ENCODE results near the gene ZFP3. TPM values are rescaled to one million over a fixed set of nuclear protein-coding genes. Genes with fewer than 3 reads are reported as not detected.
A peak's percentile ranks its signal among the peaks of the same experiment; 100 is the strongest.
"Not testable (repeated sequence)": the region's sequence is repeated elsewhere in the genome, so short reads cannot be mapped to it uniquely, and the experiment has no call there.

The ZFP3 gene
- total RNA-seq, 1 donor from 2014 or later = 0.98 TPM

DNA sequence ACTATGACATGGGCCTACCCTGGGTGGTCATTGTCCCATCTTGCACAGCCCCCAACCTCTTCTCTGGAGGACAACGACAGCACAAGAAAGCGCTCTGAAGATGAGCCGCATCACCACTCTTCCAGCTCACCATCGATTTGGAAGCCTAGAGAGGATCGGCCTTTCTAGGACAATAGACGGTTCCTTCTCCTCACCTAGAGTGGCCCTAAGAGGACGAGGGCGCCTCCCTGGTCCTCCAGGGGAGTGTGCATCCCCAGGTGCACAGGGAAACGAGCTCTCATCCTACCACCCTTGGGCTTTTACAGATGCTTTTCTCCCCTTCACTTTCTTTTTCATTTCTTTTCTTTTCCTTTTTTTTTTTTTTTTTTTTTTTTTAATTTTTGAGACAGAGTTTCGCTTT is 22.7 kb upstream of the ZFP3 start:
- Mint-ChIP-seq H3K4me3 (ENCODE audit: low read depth) (no peak overlapping the region), H3K9me3 (ENCODE audit: low read depth) (no peaks in the 10 kb centered on the region), H3K36me3 (ENCODE audit: insufficient read depth) (peaks cover 2% of the 10 kb centered on the region), H3K27me3 (peaks cover 10% of the 10 kb centered on the region), H3K27ac (no peak overlapping the region), H3K4me1 (ENCODE audit: low read depth) (no peaks in the 10 kb centered on the region)
- DNase-seq (ENCODE audit: low spot score, unreplicated experiment) = no peak
- TF ChIP-seq, protein P1, sequence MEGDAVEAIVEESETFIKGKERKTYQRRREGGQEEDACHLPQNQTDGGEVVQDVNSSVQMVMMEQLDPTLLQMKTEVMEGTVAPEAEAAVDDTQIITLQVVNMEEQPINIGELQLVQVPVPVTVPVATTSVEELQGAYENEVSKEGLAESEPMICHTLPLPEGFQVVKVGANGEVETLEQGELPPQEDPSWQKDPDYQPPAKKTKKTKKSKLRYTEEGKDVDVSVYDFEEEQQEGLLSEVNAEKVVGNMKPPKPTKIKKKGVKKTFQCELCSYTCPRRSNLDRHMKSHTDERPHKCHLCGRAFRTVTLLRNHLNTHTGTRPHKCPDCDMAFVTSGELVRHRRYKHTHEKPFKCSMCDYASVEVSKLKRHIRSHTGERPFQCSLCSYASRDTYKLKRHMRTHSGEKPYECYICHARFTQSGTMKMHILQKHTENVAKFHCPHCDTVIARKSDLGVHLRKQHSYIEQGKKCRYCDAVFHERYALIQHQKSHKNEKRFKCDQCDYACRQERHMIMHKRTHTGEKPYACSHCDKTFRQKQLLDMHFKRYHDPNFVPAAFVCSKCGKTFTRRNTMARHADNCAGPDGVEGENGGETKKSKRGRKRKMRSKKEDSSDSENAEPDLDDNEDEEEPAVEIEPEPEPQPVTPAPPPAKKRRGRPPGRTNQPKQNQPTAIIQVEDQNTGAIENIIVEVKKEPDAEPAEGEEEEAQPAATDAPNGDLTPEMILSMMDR (IDR thresholded peaks at IDR 0.05; ENCODE audit: unreplicated experiment) = no peak

DNA sequence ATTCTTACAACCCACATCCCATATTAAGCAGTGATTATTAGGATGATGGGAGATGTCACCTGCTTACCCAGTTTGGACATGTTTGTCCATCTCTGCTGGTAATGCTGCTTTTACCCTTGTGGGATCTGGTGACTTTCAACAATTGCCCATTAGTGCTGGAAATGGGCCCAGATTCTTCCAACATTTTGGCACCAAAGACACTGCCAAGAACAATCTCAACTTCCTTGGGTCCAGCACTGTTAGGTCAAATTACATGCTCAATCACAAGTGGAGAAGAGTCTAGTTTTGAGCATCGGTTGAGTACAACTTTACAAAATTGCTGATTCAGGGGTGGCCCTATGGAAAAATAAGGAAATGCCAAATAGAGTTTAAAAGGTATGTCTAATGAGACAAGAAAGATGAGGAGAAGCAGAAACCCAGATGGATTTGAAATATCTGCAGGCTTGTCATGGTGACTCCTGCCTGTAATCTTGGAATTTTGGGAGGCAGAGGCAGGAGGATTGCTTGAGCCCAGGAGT is 13.0 kb upstream of the ZFP3 start:
- H3K27me3 Mint-ChIP-seq = peaks cover 10% of the 10 kb centered on the region
- TF ChIP-seq, protein P1 (IDR thresholded peaks at IDR 0.05; ENCODE audit: unreplicated experiment) = no peak
- H3K4me3 Mint-ChIP-seq (ENCODE audit: low read depth) = no peak overlapping the region
- H3K9me3 Mint-ChIP-seq (ENCODE audit: low read depth) = no peaks in the 10 kb centered on the region
- peaks cover 1% of the 10 kb centered on the region for H3K4me1 Mint-ChIP-seq (ENCODE audit: low read depth)
- no peaks in the 10 kb centered on the region for H3K36me3 Mint-ChIP-seq (ENCODE audit: insufficient read depth)
- DNase-seq (ENCODE audit: low spot score, unreplicated experiment) = no peak
- no peak overlapping the region for H3K27ac Mint-ChIP-seq

DNA sequence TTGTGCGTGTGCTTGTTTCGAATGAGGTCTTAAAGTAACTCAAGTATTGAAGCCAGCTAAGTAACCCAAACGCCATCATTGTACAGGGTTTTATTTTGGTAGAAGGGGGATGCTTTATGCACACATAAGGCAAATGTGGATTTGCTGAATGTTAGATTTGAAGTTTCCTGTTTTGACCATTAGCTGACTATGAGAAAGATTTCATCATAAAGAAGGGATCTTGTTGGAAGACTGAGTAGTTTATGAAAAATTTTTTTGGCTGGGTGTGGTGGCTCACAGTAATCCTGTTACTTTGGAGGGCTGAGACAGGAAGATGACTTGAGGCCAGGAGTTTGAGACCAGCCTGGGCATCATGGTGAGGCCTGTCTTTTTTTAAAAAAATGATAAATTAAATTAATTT is 10.0 kb upstream of the ZFP3 start:
- DNase-seq (ENCODE audit: low spot score, unreplicated experiment) = no peak
- Mint-ChIP-seq H3K4me3 (ENCODE audit: low read depth) (no peak overlapping the region), H3K27ac (no peak overlapping the region), H3K9me3 (ENCODE audit: low read depth) (no peaks in the 10 kb centered on the region), H3K36me3 (ENCODE audit: insufficient read depth) (no peaks in the 10 kb centered on the region), H3K27me3 (peaks cover 8% of the 10 kb centered on the region), H3K4me1 (ENCODE audit: low read depth) (peaks cover 1% of the 10 kb centered on the region)
- TF ChIP-seq, protein P1 (IDR thresholded peaks at IDR 0.05; ENCODE audit: unreplicated experiment) = no peak

DNA sequence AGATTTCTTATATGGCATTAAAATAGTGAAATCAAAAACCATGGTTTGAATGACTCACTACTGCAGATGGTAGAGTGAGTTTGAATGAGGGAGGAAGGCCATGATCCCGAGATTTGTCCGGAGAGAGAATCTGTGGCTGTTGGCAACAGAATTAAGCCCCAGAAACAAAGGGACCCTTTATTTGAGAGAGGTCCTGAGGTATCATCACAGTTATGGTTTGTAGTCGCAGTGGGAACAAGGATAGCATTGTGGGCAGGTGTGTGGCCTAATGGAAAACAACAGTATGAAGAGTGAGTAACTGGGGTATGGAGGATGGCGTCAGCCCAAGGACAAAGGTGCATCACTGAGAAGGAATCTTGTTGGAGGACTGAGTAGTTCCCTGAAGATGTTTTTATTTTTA is 8.5 kb upstream of the ZFP3 start:
- H3K27ac Mint-ChIP-seq = no peak overlapping the region
- no peaks in the 10 kb centered on the region for H3K9me3 Mint-ChIP-seq (ENCODE audit: low read depth)
- no peaks in the 10 kb centered on the region for H3K36me3 Mint-ChIP-seq (ENCODE audit: insufficient read depth)
- TF ChIP-seq, protein P1 (IDR thresholded peaks at IDR 0.05; ENCODE audit: unreplicated experiment) = no peak
- peaks cover 7% of the 10 kb centered on the region for H3K27me3 Mint-ChIP-seq
- no peak overlapping the region for H3K4me3 Mint-ChIP-seq (ENCODE audit: low read depth)
- H3K4me1 Mint-ChIP-seq (ENCODE audit: low read depth) = peaks cover 5% of the 10 kb centered on the region
- no peak for DNase-seq (ENCODE audit: low spot score, unreplicated experiment)

DNA sequence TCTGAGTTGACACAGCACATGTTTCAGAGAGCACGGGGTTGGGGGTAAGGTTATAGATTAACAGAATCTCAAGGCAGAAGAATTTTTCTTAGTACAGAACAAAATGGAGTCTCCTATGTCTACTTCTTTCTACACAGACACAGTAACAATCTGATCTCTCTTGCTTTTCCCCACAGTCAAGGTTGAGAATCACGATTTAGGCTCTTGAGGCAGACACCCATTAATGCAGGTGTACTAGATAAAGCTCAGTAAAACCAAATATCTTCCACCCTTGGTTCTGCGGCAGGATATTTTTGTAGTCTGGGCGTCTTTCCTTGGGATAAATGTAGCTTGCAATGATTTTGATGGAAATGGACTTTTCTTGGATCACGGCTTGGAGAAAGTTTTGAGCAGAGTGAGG is 2.8 kb upstream of the ZFP3 start:
- not testable (repeated sequence) for H3K27me3 Mint-ChIP-seq; DNase-seq (ENCODE audit: low spot score, unreplicated experiment); H3K4me1 Mint-ChIP-seq (ENCODE audit: low read depth); H3K4me3 Mint-ChIP-seq (ENCODE audit: low read depth); H3K36me3 Mint-ChIP-seq (ENCODE audit: insufficient read depth); H3K9me3 Mint-ChIP-seq (ENCODE audit: low read depth)
- peak overlapping the region; percentile 97 for H3K27ac Mint-ChIP-seq

DNA sequence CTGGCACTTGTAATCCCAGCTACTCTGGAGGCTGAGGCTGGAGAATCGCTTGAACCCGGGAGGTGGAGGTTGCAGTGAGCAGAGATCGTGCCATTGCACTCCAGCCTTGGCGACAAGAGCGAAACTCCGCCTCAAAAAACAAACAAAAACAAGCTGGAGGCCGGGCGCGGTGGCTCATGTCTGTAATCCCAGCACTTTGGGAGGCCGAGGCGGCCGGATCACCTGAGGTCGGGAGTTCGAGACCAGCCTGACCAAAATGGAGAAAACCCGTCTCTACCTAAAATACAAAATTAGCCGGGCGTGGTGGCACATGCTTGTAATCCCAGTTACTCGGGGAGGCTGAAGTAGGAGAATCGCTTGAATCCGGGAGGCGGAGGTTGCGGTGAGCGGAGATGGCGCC is 992 bp upstream of the ZFP3 start:
- H3K36me3 Mint-ChIP-seq (ENCODE audit: insufficient read depth); H3K27ac Mint-ChIP-seq; H3K4me3 Mint-ChIP-seq (ENCODE audit: low read depth); H3K4me1 Mint-ChIP-seq (ENCODE audit: low read depth); H3K27me3 Mint-ChIP-seq; H3K9me3 Mint-ChIP-seq (ENCODE audit: low read depth); DNase-seq (ENCODE audit: low spot score, unreplicated experiment): not testable (repeated sequence)

Data from progenitor cell of endocrine pancreas (in vitro differentiated cells).